Measurements from ENCODE around the gene LEMD1.

- TF ChIP-seq CTCF (IDR thresholded peaks at IDR 0.05) (no peak), EZH2 (IDR thresholded peaks at IDR 0.05) (no peak)
Measured at GRCh38 chr1:205424901-205425600, 3.2 kb upstream of the LEMD1 start.

Data from neural progenitor cell (in vitro differentiated cells).